HG03039 (cell line): ENCODE results near the gene PSMA8.
"Not testable (repeated sequence)": the region's sequence is repeated elsewhere in the genome, so short reads cannot be mapped to it uniquely, and the experiment has no call there.

Source experiments
- ATAC-seq: cut with Tn5 transposase; IDR thresholded peaks from one replicate; pipeline ENCODE4 v1.9.1; 2021; ENCODE audit warnings: mild to moderate bottlenecking, moderate library complexity; ENCODE audit not compliant: unreplicated experiment

PSMA8 gene

GRCh38 chr18:26228562-26229260, 95.0 kb downstream of the PSMA8 start:
- ATAC-seq: no peak

DNA sequence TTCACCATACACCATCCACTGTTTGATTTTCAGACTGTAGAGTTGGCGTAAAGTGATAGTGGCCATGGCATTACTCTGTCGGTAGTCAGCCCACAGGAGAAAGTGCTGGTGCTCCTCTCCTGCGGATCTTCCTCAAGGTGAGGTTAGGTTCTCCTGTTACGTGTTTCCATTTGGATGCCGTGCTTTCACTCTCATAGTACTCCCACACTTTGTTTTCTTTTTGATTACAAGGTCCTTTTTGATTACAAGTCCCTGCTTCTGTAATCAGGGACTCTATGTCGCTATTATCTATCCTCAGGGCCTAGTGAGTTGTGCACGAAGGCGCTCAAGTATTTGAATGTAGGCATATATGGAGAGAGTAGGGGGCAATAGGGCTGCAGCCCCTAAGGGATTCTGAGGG, 96.8 kb downstream of the PSMA8 start:
- no peak for ATAC-seq

DNA sequence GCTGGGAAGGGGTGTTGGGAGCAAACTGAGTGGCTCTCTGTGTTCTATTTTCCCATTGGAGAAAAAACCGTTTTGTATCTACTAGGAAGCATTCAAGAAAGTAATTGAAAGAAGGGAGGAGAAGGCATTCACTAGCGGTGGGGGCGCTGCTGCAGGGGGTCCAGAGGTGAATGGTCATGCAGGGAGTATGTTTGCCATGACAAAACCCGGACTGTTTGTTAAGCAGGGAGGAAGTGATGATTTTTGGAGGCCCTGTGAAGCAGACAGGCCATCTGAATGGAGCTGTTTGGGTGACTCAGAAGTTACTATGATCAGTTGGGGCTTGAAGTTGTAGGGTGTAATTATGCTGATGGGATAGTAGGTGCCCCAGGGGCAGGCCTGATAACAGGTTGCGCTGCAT, 99.5 kb downstream of the PSMA8 start:
- no peak for ATAC-seq

GRCh38 chr18:26237363-26237762, 103.7 kb downstream of the PSMA8 start:
- ATAC-seq: not testable (repeated sequence)

DNA sequence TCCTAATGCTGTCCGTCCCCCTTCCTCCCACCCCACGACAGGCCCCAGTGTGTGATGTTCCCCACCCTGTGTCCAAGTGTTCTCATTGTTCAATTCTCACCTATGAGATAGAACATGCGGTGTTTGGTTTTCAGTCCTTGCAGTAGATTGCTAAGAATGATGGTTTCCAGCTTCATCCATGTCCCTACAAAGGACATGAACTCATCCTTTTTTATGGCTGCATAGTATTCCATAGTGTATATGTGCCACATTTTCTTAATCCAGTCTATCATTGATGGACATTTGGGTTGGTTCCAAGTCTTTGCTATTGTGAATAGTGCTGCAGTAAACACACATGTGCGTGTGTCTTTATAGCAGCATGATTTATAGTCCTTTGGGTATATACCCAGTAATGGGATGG, 105.0 kb downstream of the PSMA8 start:
- ATAC-seq: not testable (repeated sequence)

- not testable (repeated sequence) for ATAC-seq
These were observed 108.7 kb downstream of the PSMA8 start for GRCh38 chr18:26242392-26242791.
